Amniotic stem cell (primary cell): ENCODE results near the gene PAM16.
"Not testable (repeated sequence)": the region's sequence is repeated elsewhere in the genome, so short reads cannot be mapped to it uniquely, and the experiment has no call there.

Experiments used
- DNase-seq: peaks from one replicate; lab custom pipeline; 2025; lab: John Stamatoyannopoulos, UW

PAM16 gene

DNA sequence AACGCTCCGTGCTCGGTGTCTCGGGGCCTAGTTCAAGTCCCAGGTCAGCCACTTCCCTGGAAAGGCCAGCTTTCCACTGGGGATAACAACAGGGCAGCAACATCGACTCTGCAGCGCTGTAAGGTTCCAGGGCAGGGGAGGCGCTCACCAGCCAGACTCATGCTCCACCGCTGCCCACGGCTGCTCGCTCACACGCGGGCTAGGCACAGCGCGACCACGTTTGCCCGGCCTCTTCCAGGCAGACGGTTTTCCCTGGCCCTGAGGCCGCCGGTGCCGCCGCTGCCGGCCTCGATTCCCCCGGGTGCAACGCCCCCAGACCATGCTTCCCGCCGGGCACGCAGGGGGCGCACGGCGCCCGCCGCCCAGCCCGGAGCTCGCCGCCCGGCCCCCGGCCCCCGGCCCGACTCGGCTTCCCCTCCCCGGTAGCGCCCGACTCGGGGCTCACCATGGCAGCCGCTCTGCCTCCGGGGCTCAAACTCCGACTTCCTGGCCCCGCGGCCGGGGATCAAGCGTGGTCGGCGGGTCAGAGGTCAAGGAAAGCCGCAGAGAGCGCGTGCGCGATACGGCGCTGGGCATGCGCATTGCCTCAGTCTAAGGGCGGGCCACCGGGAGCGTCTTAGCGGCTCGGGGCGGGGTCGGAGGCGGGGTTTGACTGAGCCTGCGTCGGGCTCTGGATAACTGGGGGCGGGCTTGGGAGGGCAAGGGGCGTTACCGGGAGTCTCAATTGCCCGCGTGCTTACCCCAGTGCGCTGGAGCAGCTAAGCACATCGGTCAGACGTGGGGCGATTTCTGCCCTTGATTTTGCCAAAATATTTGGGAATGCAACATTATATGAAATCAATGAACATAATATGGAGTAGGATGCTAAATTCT lies at the start of gene PAM16:
Gene PAM16 (minus strand): TSS at position 535 of the 873 bp plus-strand sequence. CDS start 87 bp downstream, at position 448.
- peak; percentile 89 for DNase-seq

DNA sequence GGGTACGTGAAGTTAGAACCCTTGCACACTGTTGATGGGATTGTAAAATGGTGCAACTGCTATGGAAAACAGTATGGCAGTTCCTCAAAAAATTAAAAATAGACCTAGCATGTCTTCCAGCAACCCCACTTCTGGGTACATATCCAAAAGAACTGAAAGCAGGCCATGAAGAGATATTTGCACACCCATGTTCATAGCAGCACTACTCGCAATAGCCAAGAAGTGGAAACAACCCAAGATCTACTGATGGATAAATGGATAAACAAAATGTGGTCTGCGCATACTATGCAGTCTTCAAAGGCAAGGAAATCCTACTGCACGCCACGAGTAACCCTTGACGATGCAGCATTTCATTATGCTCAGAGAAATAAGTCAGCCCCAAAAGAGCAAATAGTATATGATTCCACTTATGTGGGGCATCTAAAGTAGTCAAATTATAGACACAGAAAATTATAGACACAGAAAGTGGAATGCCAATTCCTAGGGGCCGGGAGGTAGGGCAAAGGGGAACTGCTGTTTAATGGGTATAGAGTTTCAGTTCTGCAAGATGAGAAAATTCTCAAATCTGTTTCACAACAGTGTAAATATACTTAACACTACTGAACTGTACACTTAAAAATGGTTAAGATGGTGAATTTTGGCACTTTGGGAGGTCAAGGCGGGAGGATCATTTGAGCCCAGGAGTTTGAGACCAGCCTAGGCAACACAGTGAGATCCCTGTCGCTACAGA lies 48.0 kb upstream of the PAM16 start:
- DNase-seq = no peak

DNA sequence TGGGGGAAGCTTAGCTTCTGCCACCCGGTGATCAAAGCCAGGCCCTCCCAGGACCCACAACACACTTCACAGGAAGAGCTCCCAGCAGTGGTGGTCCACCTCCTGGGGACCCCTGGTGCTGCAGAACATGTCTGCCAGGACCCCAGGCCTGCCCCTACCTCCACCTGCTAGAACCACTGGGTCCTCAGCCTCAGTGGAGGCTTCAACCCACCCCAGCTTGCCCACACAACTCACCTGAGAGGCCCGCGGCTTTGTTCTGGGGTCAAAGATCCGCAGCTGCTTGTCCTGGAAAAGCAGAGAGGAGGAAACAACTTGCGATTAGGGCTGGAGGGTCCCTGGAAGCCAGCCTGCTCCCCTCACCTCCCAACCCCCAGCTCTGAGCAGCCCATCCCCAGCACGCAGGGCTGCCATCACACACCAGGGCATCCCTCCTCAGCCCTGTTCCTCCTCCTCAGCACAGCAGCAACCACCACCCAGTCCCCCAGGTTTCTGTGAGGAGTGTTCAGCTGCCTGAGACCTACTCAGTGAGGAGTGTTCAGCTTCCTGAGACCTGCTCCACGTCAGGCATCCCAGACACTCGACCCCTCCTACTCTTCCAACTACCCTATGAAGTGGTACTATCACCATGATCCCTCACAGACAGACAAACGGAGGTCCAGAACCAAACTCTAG lies 44.1 kb upstream of the PAM16 start:
- DNase-seq = no peak

DNA sequence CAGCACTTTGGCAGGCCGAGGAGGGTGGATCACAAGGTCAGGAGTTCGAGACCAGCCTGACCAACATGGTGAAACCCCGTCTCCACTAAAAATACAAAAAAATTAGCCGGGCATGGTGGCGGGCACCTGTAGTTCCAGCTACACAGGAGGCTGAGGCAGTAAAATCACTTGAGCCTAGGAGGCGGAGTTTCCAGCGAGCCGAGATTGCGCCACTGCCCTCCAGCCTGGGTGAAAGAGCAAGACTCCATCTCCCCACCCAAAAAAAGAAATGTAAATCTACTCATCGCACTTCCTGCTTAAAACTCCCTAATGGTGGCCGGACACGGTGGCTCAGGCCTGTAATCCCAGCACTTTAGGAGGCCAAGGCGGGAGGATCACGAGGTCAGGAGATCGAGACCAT lies 42.7 kb upstream of the PAM16 start:
- not testable (repeated sequence) for DNase-seq

DNA sequence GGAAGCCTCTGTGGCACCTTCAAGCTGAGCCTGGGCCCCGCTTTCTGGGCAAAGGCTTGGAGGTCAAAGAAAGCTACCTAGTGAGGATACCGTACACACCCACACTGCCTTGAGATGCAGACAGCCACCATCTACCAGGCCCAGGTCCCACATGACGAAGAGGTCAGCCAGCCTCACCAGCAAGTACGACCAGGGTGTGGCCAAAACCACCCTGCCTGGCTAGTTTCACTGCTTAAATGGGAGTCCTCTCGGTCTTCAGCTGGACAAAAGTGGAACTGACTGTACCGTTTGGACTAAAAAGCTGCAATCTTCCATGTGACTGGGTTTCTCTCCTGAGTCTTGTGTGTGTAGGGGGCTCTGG lies 42.1 kb upstream of the PAM16 start:
- DNase-seq = no peak

DNA sequence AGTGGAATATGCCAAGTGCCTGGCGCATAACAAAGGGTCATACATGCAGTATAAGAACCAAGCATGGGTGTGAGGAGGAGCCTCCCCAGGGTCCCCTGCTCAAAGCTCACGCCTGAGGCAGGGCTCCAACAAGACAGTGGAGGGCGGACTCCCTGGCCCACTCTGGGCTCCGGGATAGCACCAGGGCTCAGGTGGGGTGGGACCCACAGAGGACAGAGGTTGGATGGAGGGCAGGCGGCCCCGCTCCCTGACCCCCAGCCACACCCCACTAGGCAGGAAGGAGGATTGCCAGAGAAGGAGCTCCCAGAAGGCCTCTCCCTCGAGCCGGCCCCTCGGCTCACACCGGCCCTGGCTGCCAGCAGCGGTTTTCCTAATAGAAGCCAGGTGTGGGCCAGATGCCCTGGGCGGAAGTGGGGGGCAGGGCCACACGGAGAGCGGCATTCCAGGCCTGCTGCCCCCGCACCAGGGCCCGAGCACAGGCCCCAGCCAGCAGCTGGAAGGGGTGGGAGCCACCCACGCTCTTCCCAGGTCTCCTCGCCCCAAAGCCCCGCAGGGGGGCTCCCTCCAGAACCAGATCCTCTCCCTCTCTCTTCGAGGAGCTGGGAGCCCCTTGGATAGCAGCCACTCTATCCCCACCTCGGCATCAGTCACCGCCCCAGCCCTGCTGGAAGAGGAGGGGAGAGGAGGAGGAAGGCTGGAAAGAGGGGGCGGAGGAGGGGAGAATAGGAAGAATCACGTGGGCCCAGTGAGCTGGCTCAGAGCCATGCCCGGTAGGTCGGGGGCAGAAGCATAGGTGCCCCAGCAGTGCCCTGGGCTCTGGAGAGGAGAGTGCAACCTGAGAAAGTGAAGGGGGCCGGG lies 41.5 kb upstream of the PAM16 start:
- DNase-seq = peak; percentile 39

DNA sequence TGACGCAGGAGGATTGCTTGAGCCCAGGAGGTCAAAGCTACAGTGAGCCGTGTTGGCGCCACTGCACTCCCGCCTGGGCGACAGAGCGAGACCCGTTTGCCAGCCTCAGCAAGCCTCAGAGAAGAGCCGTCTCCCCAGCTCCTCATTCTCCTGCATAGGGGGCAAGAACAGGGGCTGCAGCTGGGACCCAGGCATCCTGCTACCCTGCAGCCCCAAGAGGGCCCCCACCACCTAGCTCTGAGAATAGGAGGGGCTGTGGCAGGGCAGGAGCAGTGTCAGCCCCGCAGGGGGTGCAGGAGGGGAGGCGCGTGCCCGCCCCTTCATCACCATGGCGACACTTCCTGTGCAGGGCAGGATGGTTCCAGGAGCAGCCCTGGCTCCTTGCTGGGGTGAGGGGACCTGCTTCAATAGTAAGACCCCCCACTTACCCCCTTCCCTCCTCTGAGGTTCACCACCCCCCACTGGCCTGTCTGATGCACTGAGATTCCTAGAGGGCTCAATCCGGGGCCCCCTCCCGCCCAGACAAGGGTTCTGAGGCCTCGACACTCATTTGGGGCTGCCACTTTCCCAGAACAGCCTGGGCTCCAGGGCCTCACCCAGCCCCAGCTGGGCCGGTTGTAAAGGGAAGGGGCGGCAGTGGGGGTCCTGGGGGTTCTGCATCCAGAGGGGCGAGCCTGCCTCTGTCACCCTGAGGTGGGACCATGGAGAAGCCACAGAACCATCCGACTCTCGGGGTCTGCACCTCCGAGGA lies 40.7 kb upstream of the PAM16 start:
- DNase-seq = no peak

DNA sequence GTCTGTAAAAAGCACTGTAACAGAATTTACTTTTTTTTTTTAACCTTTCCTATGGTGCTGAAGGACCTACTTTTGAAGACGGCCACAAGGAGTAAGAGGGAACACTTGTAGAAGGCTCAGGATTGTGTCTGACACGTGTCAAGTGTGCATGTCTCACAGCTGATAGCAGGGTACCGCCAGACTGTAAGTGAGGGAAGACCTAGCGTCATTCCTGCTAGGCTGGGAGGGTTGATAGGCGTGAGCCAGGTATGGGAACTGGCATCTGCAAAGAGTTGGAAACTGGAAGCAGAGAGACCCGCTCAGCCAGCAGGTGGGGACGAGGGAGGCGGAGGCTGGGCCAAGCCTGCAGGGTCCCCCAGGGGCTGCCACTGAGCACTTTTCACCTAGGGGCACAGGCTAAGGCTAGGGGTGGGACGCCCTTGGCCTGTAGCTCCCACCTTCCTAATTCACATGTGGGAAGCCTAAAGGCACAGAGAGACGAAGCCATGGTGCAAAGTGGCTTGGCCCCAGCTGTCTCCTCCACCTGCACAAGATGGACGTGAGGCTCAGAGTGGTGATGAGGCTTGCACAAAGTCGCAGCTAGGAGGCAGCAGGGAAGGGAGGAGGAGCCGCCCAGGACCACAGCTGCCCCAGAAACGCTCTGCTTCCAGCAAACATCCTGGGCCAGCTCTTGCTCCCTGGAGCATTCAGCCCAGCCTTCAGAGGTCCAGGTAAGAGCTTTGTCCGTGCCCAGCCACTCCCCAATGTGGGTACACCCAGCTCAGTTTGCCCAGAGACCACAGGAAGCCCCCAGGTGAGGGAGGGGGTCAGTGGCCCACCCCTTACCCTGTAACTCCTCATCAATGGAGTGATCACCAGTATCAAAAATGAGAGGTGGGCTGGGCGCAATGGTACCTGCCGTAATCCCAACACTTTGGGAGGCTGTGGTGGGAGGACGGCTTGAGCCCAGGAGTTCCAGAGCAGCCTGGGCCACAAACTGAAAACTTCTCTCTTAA lies 39.4 kb upstream of the PAM16 start:
- DNase-seq = no peak

DNA sequence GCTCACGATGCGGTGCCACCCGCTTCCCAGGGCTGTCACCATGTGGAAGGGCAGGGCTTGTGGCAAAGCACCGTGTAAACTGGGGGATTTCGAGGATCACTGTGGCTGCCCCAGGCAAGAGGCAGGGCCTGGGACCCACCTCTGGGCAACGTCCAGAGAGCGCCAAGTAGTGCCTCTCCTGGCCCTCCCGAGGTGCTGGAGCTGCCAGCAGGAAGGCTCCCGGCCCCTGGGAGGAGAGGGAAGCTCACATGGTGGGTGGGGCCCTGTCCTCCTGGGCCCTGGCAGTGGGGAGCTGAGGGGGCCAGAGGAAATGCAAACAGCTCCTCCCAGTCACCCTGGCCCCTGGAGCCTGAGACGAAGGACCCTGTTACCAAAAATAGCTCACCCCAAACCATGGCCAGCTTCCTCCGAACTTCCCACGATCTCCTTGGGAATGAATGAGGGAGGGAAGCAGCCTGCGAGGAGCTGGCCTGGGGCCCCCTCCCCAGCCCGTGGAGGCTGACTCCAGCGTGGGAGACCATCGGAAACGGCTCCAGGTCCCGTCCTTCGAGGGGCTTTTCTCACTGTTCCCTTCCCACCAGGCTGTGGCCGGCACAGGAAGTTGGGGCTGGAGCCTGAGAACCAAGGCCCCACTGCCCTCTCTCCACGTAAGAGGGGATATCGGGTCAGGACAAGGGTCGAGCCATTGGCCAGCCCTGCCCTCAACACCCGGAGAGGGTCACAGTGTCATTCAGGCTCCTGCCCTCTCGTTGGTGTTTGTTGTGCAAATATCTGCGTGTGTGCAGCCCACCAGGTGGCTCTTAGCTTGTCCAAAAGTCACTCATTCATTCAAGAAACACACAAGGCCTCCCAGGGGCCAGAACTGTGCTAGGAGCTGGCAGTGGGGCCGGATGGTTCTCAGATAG lies 38.2 kb upstream of the PAM16 start:
- no peak for DNase-seq

DNA sequence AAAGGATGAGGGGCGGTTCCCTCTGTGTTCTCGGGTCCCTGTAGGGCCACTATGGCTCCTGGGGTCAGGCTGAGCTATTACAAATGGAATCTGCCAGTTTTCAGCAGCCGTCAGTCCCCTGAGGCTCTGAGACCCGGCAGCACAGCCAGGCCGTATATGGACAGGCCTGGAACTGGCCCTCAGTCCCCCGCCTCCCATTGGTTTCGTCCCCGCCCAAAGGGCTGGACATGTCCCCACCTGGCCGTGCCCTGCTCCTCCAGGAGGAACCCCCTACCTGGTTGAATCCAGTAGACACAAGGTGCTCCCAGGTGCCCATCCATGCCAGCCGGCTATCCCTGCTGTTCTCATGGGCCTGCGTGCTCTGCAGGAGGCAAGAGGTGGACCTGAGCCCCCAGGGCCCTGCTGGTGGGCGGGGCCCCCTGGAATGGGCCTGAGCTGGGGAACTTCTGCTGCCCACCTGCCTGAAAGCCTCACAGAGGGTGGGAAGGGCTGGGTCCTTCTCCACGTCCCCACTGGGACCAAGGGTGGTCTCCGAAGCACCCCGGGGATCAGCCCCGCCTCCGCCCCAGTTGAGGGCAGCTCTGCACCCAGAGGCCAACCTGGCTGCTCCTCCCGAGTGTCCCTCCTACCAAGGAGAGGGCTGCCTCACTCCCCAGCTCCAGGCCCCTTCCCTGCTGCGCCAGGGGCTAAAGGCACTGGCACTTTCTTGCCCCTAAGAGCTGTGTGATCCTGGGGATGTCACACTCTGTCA lies 37.3 kb upstream of the PAM16 start:
- no peak for DNase-seq

DNA sequence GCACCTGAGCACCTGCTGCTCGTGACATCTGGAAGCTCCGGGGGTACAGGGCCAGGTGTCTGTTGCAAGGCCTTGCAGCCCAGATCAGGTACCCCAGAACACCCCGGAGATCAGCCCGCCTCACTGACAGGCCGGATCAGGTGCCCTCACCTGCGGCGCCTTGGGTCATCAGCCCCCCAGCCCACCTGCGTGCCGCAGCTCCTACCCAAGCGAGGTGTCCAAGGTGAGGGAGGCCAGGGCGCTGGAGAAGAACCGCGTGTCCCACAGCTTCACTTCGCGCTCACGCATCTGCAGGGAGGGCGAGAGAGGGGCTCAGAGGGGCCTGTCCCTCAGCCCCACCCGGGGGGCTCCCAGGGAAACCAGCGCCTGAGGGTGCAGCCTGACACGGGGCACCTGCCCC lies 36.7 kb upstream of the PAM16 start:
- DNase-seq = no peak

DNA sequence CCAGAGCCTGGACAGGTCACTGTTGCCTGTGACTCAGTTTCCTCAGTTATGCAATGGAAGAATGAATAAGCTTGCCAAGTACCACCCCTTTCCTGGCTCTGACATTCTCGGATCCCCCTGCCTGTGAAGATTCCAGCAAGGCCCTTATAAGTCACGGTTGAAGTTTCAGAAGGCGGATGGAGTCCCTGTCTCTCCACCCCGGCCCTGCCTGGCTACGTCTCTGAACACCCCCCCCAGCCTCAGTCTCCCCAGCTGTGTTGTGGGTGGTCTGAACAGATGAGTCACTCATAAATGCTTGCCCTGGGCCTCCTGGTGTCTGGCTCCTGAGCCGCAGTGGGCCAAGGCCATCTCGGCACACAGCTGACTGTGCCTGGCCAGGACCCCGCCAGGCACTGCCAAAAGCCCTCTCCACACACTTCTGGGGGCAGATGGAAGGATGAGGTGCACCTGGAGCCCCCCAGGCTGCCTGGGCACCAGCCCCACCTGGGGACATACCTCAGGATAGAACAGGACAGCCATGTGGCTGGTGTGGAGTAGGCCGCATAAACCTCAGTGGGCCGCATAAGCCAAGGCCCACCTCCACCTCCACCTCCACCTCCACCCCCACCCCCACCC lies 35.9 kb upstream of the PAM16 start:
- no peak for DNase-seq

DNA sequence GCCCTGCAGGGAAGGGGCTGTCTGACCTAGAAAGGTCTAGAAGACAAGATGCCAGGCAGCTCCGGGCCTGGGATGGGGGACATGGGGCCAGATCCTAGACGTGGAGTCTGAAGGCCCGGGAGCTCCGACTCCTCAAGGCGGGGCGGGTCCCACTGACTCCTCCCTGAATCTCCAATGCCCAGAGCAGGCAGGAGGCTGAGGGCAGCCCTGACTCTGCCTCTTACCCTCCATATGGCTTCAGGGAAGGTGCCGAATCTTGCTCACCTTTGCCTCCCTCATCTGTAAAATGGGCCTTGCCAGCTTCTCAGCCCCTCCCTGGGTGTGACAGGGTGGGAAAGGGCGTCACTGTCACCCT lies 35.3 kb upstream of the PAM16 start:
- DNase-seq = no peak

DNA sequence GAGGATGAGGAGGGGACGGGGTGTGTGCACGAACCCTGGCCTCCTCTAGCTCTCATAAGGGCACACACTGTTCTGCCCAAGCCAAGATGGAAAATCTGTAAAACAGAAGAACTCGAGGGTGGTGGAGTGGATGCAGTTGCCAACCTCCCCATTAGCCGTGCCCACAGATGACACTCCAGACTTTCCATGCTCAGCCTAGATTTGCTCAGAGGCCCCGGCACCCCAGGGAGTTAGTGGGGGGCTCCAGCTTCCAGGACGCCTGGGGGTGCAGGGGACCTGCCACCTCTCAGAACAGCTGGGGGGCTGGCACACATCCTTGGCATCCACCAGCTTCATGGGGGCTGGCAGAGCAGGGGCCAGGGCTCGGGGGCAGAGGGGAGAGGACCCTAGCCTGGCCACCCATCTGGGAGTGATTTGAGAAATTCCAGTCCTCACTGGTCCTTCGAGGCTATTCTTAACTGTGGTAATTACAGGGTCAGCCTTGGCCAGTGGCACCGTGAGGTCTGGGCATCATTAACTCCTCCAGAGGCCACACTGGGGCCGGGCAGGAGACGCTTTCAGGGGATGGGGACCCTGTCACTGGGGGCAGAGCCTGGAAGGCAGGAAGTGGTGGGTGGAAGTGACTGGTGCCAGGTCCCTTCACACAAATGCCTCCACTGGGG lies 34.8 kb upstream of the PAM16 start:
- DNase-seq = no peak

DNA sequence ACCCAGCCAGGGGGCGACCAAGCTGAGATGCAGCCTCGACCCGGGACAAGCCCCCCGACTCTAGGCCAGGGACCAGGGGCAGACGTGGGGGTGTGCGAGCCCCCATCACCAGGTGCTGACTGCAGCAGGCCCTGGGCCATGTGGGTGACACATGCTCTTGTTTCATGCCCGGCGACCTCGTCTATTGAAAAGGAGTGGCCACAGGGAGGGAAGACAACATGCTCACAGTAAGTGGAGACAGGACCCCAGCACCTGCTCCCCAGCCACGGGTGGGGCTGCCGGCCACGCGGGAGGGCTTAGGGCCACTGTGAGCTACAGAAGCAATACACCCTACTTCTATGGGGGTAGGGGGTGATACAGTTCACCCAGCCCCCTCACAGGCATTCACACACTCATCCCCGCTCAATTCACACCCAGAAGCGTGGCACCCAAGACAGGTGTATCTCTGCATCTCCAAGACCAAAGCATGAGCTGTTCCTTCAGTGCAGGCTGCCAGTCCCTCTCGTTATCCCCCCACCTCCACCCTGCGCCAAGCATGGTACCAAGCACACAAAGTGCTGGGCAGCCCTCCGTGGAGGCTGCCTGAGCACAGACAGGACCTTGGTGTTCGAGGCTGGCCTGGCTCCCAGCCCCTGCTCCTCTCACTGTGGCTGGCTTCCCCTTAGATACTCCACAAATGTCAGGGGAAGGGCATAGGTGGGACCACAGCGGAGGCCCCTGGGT lies 34.1 kb upstream of the PAM16 start:
- no peak for DNase-seq

DNA sequence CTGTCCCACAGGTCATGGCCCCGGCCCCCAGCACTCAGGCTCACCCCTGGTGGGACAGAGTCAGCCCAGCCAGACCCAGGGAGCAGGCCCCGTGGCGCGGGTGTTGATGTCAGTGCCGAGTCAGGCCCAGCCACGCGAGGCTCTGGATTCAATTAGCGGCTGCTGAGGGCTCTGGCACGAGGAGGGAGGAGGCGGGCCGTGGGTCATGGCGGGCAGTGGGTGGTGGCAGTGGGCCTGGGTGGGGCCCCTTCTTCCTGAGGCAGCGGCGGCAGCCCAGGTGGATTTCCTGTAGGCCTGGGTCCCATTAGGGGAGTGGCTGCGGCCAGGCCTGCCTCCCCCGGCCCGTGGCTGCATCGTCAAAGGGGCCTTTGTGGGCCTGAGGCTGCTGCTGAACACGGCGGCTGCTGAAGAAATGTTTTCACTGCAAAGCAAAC lies 33.4 kb upstream of the PAM16 start:
- peak; percentile 35 for DNase-seq
